ENCODE results near the gene ADGRV1. TPM values are rescaled to one million over a fixed set of nuclear protein-coding genes. Genes with fewer than 3 reads are reported as not detected.

The ADGRV1 gene
- total and polyA plus RNA-seq, 4 donors: 0.36 to 0.64 (median 0.50) TPM

DNA sequence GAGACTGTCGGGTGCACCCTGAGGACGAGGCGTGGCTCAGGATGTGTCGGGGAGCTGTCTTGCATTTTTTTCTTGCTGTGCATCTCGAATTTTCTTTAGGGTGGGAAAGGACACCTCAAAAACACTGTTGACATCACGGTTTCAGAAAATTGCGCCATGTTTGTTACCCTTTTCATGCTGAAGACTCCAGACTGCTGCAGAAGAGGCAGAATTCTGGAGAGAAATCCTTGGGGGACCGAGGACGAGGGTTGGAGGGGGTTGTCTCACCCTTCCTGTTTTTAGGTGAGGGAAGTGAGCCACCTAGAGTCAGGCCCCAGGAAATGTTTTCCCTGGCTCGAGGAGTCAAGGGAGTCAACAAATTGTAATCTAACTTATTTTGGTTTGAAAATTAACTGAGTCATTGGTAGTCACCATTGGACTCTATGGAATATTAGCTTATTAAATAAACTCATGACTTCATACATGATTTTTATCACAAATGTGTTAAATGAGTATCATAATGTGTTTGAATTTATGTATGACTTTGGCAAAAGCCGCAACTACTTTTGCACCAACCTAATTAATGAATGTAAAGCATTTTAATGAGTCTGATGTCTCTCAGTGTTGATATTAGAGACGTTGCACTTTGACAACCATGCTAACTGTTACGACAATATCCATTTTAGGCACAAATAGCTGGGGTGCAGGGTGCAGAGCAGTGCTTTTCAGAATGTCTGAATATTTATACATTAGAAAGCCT is 28.5 kb upstream of the ADGRV1 start:
- WGBS, 2 donors: 4 to 5% methylated on average over 13 of the region's 13 CpGs

DNA sequence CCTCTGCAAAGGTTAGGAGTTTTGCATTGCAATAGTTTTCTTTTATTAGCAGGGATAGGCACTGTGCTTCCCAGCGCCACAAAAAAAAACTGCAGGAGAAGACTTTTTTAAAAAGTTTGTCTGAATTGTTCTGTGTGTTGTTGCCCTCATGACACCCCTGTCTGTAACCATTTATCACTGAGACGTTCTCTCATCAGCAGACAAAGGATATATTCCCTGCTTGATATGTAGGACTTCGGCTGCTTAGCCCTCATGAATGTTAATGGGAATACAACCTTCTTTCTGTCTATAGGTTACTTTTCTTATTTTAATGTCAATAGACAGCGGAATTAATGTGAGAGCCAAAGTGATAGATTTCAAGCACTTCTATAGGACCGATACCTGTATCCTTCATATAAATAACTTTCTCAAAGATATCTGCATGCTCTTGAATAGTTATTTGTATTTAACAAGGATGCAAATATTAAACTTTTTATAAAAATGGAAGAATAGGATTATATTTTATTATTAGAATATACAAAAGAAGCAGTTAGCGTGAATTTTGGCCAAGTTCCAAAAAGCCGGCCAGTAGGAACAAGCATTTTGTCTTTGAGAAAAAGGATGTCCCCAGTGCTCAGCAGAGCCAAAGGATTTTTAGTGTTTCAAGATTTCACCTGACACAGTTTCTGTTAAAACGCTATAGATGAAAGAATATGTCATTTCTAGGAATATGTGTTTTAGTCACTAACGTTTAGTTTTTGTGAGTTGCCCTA is 27.7 kb upstream of the ADGRV1 start:
- H3K36me3 ChIP-seq (ENCODE audit: control insufficient read depth in 1 of 2, insufficient read depth in 2 of 2, low read length in 1 of 2): no peaks in the 10 kb centered on the region
- DNase-seq (no peak), ATAC-seq (ENCODE audit: low FRiP score) (no peak)
- no peaks in the 10 kb centered on the region for H3K27me3 ChIP-seq (ENCODE audit: control insufficient read depth in 1 of 2, insufficient read depth in 2 of 2, low read length in 1 of 2)
- no peak overlapping the region for H3K27ac ChIP-seq (ENCODE audit: low read depth in 1 of 2, low read length in 2 of 2)
- H3K9me3 ChIP-seq (ENCODE audit: control insufficient read depth, low read length): no peaks in the 10 kb centered on the region
- no peaks in the 10 kb centered on the region for H3K4me1 ChIP-seq (ENCODE audit: control insufficient read depth in 1 of 2, insufficient read depth in 2 of 2, low read length in 2 of 2)
- intact Hi-C loops (cut with DNase I): loop anchor here in 1 of 2 donors (5.0 kb wide), 1 partner anchor 94 kb away; no protein-coding TSS in a partner anchor
- peak overlapping the region in 1 of 2 donors; percentile 26 for H3K4me3 ChIP-seq (ENCODE audit: low read length in 2 of 2)
- 32 to 38% methylated on average over 9 of the region's 9 CpGs for WGBS, 2 donors

More for the DNA sequence above, 28.5 kb upstream of the ADGRV1 start:
- no peaks in the 10 kb centered on the region for H3K9me3 ChIP-seq (ENCODE audit: control insufficient read depth, low read length)
- H3K27me3 ChIP-seq (ENCODE audit: control insufficient read depth in 1 of 2, insufficient read depth in 2 of 2, low read length in 1 of 2): no peaks in the 10 kb centered on the region
- ATAC-seq (ENCODE audit: low FRiP score) (peak; percentile 86), DNase-seq (peak; percentile 65 to 76)
- no peaks in the 10 kb centered on the region for H3K4me1 ChIP-seq (ENCODE audit: control insufficient read depth in 1 of 2, insufficient read depth in 2 of 2, low read length in 2 of 2)
- intact Hi-C loops (cut with DNase I): loop anchor here (1.0 to 5.0 kb wide), 4 partner anchors 53 to 93 kb away; partner anchors contain the start of genes MBLAC2 (in 1 of the 2) and POLR3G (in 1 of the 2)
- H3K36me3 ChIP-seq (ENCODE audit: control insufficient read depth in 1 of 2, insufficient read depth in 2 of 2, low read length in 1 of 2): no peaks in the 10 kb centered on the region
- H3K27ac ChIP-seq (ENCODE audit: low read depth in 1 of 2, low read length in 2 of 2): peak overlapping the region; percentile 34 to 52
- peak overlapping the region; percentile 62 to 71 for H3K4me3 ChIP-seq (ENCODE audit: low read length in 2 of 2)

DNA sequence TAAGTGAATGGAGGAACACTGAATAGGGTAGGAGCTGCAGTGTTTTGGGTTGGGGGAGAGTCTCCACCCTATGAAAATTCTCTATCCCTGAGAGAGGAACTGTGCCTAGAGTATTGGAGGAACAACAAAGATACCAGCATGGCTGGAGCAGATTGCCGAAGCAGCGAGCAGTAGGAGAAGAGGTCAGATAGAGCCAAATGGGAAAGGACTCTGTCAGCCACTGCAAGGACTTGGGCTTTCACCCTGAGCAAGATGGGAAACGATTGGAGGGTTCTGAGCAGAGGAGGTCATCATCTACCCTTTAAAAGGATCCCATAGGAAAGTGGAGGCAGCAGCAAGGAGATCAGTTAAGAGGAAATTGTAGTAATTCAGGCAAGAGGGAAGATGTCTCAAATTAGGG is 24.8 kb upstream of the ADGRV1 start:
- H3K9me3 ChIP-seq (ENCODE audit: control insufficient read depth, low read length): no peaks in the 10 kb centered on the region
- no peak overlapping the region for H3K27ac ChIP-seq (ENCODE audit: low read depth in 1 of 2, low read length in 2 of 2)
- ATAC-seq (ENCODE audit: low FRiP score) (no peak), DNase-seq (no peak)
- intact Hi-C loops (cut with DNase I): loop anchor here in 1 of 2 donors (5.0 kb wide), 1 partner anchor 96 kb away; no protein-coding TSS in a partner anchor
- no peaks in the 10 kb centered on the region for H3K36me3 ChIP-seq (ENCODE audit: control insufficient read depth in 1 of 2, insufficient read depth in 2 of 2, low read length in 1 of 2)
- H3K4me3 ChIP-seq (ENCODE audit: low read length in 2 of 2): no peak overlapping the region
- 70 to 76% methylated on average over 3 of the region's 3 CpGs for WGBS, 2 donors
- H3K4me1 ChIP-seq (ENCODE audit: control insufficient read depth in 1 of 2, insufficient read depth in 2 of 2, low read length in 2 of 2): no peaks in the 10 kb centered on the region
- no peaks in the 10 kb centered on the region for H3K27me3 ChIP-seq (ENCODE audit: control insufficient read depth in 1 of 2, insufficient read depth in 2 of 2, low read length in 1 of 2)

DNA sequence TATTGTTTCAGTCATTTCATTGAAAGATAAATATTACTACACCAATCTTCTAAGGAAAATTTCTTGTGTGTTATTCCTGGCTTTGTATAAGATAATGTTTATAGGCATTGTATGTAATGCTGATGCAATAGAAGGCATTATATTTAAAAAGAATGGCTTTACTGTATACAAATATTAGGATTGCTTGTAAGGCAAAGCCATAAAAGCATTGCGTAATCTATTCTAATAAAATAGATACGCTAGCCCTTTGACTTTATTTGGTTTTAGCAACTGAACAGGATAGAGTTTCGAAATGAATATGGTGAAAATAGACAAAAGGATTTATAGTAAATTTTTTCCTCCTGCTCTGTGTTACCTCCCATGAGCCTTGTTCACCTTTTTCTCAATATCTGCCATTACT is 23.7 kb upstream of the ADGRV1 start:
- DNase-seq (no peak), ATAC-seq (ENCODE audit: low FRiP score) (no peak)
- no peak overlapping the region for H3K27ac ChIP-seq (ENCODE audit: low read depth in 1 of 2, low read length in 2 of 2)
- H3K4me1 ChIP-seq (ENCODE audit: control insufficient read depth in 1 of 2, insufficient read depth in 2 of 2, low read length in 2 of 2): no peaks in the 10 kb centered on the region
- intact Hi-C loops (cut with DNase I): loop anchor here in 1 of 2 donors (5.0 kb wide), 1 partner anchor 98 kb away; no protein-coding TSS in a partner anchor
- H3K27me3 ChIP-seq (ENCODE audit: control insufficient read depth in 1 of 2, insufficient read depth in 2 of 2, low read length in 1 of 2): no peaks in the 10 kb centered on the region
- H3K9me3 ChIP-seq (ENCODE audit: control insufficient read depth, low read length): no peaks in the 10 kb centered on the region
- H3K36me3 ChIP-seq (ENCODE audit: control insufficient read depth in 1 of 2, insufficient read depth in 2 of 2, low read length in 1 of 2): no peaks in the 10 kb centered on the region
- H3K4me3 ChIP-seq (ENCODE audit: low read length in 2 of 2): no peak overlapping the region
- 92 to 98% methylated on average over 3 of the region's 3 CpGs for WGBS, 2 donors

DNA sequence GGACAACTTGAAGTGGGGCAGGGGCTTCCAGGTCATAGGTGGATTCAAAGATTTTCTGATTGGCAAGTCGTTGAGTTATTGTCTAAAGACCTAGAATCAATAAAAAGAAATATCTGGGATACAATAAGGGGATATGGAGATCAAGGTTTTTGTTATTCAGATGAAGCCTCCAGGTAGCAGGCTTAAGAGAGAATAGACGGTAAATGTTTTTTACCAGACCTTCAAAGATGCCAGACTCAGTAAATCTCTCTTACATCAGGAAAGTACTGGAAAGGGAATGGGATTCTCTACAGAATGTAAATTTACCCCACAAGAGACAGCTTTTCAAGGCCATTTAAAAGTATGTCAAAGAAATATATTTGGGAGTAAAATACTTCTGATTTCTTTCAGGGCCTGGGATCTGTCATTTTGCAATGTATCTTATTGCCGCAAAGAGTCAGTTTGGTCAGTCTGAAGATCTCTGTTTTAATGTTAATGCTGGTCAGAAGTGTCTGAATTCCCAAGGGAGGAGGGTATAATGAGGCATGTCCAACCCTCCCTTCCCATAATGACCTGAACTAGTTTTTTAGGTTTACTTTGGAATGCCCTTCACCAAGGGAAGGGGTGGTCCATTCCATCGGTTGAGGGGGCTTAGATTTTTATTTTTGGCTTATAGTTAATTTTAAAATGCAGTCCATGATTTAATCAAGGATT is 15.6 kb upstream of the ADGRV1 start:
- DNase-seq (no peak), ATAC-seq (ENCODE audit: low FRiP score) (no peak)
- Histone ChIP-seq H3K27ac (ENCODE audit: low read depth in 1 of 2, low read length in 2 of 2) (no peak overlapping the region), H3K4me1 (ENCODE audit: control insufficient read depth in 1 of 2, insufficient read depth in 2 of 2, low read length in 2 of 2) (no peaks in the 10 kb centered on the region), H3K9me3 (ENCODE audit: control insufficient read depth, low read length) (no peaks in the 10 kb centered on the region), H3K36me3 (ENCODE audit: control insufficient read depth in 1 of 2, insufficient read depth in 2 of 2, low read length in 1 of 2) (no peaks in the 10 kb centered on the region), H3K27me3 (ENCODE audit: control insufficient read depth in 1 of 2, insufficient read depth in 2 of 2, low read length in 1 of 2) (no peaks in the 10 kb centered on the region), H3K4me3 (ENCODE audit: low read length in 2 of 2) (no peak overlapping the region)
- WGBS, 2 donors: 58 to 70% methylated on average over 4 of the region's 4 CpGs
- intact Hi-C loops (cut with DNase I): no loop called here

DNA sequence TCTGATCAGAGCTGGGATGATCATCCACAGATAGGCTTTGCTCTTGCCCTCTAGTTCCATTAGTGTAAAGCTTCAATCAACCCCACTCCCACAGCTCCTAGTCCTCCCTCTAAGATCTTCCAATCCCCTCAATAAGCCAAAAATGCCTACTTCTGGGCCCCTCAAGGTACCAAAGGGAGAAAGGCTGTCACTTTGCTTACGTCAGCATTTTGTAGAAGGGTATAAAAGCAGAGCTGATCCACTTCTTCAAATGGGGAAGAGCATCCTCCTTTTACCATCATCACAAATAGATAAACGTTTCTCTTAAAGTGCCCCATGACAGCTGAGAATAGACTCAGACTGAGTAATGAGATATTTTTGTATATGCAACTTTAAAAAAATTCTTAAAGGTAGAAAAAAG is 13.1 kb upstream of the ADGRV1 start:
- H3K36me3 ChIP-seq (ENCODE audit: control insufficient read depth in 1 of 2, insufficient read depth in 2 of 2, low read length in 1 of 2): no peaks in the 10 kb centered on the region
- no peak for ATAC-seq (ENCODE audit: low FRiP score)
- H3K4me1 ChIP-seq (ENCODE audit: control insufficient read depth in 1 of 2, insufficient read depth in 2 of 2, low read length in 2 of 2): no peaks in the 10 kb centered on the region
- H3K27me3 ChIP-seq (ENCODE audit: control insufficient read depth in 1 of 2, insufficient read depth in 2 of 2, low read length in 1 of 2): no peaks in the 10 kb centered on the region
- no peak for DNase-seq
- intact Hi-C loops (cut with DNase I): no loop called here
- no peak overlapping the region for H3K4me3 ChIP-seq (ENCODE audit: low read length in 2 of 2)
- no peaks in the 10 kb centered on the region for H3K9me3 ChIP-seq (ENCODE audit: control insufficient read depth, low read length)
- 66 to 69% methylated on average over 2 of the region's 2 CpGs for WGBS, 2 donors
- H3K27ac ChIP-seq (ENCODE audit: low read depth in 1 of 2, low read length in 2 of 2): no peak overlapping the region

DNA sequence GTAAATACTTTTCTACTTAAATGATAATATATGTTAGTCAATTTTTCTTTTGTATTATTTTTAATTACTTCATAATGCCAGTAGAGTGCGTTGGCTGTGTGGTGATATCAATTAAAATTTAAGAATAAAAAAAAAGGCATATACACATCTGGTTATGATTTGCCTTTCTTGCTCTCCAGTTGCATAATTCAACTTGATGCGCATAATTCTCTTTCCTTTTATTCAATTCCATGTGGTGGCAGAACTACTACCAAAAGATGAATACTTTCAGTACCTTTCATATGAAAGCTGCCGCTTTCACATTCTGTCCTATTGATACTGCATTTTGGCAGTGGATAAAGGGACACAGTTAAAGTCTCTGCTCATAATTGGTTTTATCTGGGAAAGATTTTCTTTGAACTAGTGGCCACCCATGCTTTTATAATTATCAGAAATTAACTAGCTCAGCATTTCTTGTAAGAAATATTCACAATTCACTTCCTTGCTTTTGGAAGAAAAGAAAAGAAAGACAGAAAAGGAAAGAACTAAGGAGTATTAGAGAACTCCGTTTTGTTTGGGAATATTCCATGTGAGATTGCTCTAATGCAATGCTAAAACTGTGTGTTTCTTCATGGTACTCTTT is 12.3 kb upstream of the ADGRV1 start:
- H3K4me3 ChIP-seq (ENCODE audit: low read length in 2 of 2): no peak overlapping the region
- no peaks in the 10 kb centered on the region for H3K27me3 ChIP-seq (ENCODE audit: control insufficient read depth in 1 of 2, insufficient read depth in 2 of 2, low read length in 1 of 2)
- no peaks in the 10 kb centered on the region for H3K9me3 ChIP-seq (ENCODE audit: control insufficient read depth, low read length)
- no peaks in the 10 kb centered on the region for H3K36me3 ChIP-seq (ENCODE audit: control insufficient read depth in 1 of 2, insufficient read depth in 2 of 2, low read length in 1 of 2)
- ATAC-seq (ENCODE audit: low FRiP score) (no peak), DNase-seq (no peak)
- H3K4me1 ChIP-seq (ENCODE audit: control insufficient read depth in 1 of 2, insufficient read depth in 2 of 2, low read length in 2 of 2): no peaks in the 10 kb centered on the region
- WGBS, 2 donors: 76 to 80% methylated on average over 4 of the region's 4 CpGs
- H3K27ac ChIP-seq (ENCODE audit: low read depth in 1 of 2, low read length in 2 of 2): no peak overlapping the region
- intact Hi-C loops (cut with DNase I): no loop called here

DNA sequence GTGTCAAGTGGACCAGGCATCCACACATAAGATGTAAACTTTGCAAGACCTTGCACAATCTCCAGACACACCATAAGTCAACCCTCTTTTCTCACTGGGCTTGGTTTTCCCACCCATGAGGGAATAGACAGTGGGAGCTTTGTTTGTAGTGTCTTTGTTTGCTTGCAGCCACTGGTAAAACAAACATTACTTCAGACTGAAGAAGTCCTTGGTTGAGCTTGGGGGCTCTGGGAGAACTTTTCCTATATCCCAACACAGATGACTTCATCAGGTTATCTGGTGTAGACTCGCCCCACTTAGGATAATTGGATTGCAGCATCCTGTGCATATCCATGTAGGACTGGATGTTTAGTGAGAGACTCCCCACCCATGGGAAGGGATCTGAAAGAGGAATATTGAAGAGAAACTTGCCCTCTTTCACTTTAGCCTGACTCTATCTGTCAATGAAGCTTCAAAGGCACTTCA is 11.5 kb upstream of the ADGRV1 start:
- no peak for ATAC-seq (ENCODE audit: low FRiP score)
- DNase-seq: no peak
- WGBS, 2 donors: 49 to 71% methylated on average over 1 of the region's 1 CpG
- no peaks in the 10 kb centered on the region for H3K9me3 ChIP-seq (ENCODE audit: control insufficient read depth, low read length)
- H3K27me3 ChIP-seq (ENCODE audit: control insufficient read depth in 1 of 2, insufficient read depth in 2 of 2, low read length in 1 of 2): peaks cover 0 to 2% of the 10 kb centered on the region in 2 donors
- no peaks in the 10 kb centered on the region for H3K4me1 ChIP-seq (ENCODE audit: control insufficient read depth in 1 of 2, insufficient read depth in 2 of 2, low read length in 2 of 2)
- intact Hi-C loops (cut with DNase I): no loop called here
- H3K36me3 ChIP-seq (ENCODE audit: control insufficient read depth in 1 of 2, insufficient read depth in 2 of 2, low read length in 1 of 2): no peaks in the 10 kb centered on the region
- H3K4me3 ChIP-seq (ENCODE audit: low read length in 2 of 2): no peak overlapping the region
- H3K27ac ChIP-seq (ENCODE audit: low read depth in 1 of 2, low read length in 2 of 2): no peak overlapping the region

Measured in aorta (tissue), 5 donors.